Activated CD4-positive, alpha-beta T cell treated with anti-CD3 and anti-CD28 coated beads, Interleukin-2, amount 50 U/mL, for 1 hour (primary cell): Measurements from ENCODE around the gene IL36RN.

Experiments used
- DNase-seq: peaks from one replicate; pipeline ENCODE4 v3.0.0-alpha.2; 2020

IL36RN gene

DNA sequence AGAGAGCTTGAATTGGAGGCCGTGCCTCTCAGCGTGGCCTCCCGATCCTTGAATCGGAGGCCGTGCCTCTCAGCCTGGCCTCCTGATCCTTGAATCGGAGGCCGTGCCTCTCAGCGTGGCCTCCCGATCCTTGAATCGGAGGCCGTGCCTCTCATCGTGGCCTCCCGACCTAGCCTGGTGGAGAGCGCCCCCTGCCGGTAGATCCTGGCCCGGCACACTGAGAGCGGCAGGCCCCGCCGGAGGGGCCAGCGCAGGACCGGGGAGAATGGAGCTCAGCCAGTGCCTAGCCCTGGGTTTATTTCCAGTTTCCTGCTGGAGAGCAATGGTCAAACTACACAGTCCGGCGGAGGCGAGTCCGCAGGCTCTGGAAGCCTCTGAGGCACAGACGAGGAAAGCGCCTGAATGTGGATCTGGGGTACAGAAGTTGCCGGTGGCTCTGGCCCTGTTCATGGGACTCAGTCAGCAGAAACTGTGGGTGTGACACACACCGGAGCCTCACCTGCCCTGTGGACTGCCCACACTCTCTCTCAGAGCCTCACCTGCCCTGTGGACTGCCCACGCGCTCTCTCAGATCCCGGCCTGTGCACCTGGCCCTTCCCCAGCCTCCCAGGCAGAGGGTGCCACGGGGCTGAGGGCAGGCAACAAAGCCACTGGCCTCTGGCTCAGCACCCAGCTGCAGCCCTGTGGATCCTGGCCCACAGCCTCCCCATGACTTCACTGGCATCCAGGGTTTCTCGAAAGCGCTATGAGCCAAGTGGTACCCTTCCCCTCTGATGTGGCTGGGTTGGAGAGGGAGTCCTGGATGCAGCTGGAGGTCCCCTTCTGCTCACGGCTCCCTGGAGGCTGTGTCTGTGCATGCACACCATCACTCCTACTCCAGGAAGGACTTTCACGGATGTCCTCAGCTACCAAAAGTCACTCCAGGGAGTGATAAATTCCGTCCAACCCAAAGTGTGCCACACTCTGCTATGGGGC lies 7.8 kb upstream of the IL36RN start:
- DNase-seq = no peak

DNA sequence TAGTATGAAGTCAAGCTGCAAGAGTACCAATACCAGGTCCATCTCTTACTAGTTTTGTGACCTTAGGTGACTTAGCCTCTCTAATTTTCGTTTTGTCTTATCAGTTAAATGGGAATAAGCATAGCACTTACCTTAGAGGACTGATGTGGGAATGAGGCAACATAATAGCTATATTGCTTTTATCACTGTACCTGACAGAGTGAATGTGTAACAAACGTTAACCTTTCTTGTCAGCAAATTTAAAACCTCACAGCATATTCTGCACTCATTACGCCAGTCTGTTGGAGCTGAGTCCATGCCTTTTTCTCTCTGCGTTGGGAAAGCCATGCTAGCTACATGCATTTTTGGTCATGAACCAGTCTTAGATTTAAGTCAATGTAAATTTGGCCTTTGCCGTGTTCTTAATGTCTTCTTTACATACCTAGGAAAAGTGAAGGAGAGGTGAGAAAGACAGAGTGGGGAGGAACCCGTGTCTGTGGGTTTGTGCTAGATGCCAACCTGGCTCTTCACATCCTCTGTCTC lies 6.5 kb upstream of the IL36RN start, which contains the start of gene IL36B:
Gene IL36B, minus strand, starts transcription at position 472 of the 522 bp plus-strand sequence.
- DNase-seq = no peak

DNA sequence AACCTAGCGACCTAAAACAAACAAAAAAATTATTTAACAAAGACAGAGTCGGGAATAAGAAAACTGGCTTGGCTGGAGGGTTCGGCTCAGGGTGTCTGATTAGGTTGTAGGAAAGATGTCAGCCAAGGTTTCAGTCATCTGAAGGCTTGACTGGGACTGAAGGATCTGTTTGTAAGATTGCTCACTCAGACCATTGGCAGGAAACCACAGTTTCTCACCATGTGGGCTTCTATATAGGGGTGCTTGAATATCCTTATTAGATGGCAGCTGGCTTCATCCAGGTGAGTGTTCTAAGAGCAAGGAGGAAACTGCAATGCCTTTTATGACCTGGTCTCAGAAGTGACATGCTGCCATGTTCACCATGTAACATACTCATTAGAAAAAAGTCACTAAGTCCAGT lies 5.3 kb upstream of the IL36RN start:
- DNase-seq = no peak

DNA sequence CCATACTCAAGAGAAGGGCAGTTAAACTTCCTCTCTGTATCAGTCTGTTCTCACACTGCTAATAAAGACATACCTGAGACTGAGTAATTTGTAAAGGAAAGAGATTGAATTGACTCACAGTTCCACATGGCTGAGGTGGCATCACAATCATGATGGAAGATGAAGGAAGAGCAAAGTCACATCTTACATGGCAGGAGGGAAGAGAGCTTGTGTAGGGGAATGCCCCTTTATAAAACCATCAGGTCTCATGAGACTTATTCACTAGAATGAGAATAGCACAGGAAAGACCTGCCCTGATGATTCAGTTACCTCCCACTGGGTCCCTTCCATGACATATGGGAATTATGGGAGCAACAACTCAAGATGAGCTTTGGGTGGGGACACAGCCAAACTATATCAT lies 4.9 kb upstream of the IL36RN start:
- DNase-seq = no peak

DNA sequence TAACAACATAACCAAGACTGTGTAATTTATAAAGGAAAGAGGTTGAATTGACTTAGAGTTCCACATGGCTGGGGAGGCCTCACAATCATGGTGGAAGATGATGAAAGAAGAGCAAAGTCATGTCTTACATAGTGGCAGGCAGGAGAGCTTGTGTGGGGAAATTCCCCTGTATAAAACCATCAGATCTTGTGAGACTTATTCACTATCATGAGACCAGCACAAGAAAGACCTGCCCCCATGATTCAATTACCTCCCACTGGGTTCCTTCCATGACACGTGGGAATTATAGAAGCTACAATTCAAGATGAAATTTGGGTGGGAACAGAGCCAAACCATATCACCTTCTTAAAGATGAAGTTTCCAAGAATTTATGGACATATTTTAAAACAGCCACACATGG lies 2.5 kb upstream of the IL36RN start:
- DNase-seq = no peak

DNA sequence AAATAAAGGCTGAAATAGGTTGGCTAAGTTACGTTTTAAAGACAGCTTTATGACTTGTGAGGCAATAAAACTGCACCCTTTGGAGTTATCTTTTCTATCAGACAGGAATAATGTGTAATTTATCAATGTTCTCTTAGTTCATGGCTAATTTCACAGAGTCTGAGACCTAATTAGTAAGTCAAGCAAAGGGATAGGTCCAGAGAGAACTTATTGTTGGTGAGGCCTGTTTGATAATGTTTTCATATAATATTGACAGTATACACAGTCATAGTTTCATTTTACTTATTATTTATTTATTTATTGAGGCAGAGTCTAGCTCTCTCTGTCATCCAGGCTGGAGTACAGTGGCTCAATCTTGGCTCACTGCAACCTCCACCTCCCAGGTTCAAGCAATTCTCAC lies 1.9 kb upstream of the IL36RN start:
- no peak for DNase-seq

DNA sequence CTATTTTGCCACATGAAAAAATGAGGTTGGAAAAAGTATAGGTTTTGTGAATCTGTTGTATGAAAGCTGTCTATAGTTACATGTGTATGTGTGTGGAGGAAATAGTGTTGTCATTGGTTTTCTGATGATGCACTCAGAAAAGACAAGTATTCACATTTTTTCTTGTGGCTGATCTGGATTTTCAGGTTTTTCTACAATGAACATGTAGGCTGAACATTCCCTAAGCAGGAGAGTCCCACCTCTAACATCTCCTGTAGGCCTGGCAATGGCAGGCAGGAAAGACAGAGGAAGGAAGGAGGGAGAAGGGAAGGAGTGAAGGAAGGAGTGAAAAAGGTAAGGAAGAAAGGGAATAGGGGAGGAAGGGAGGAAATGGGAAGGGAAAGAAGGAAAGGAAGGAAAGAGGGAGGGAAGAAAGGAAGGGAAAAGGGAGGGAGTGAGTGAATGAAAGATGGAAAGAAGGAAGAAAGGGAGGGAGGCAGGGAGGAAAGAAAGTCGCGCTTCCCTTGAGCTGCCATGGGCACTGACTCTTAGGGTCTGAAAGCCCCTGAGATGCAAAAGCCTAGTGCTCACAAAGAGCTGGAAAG lies 495 bp upstream of the IL36RN start:
- DNase-seq = no peak

DNA sequence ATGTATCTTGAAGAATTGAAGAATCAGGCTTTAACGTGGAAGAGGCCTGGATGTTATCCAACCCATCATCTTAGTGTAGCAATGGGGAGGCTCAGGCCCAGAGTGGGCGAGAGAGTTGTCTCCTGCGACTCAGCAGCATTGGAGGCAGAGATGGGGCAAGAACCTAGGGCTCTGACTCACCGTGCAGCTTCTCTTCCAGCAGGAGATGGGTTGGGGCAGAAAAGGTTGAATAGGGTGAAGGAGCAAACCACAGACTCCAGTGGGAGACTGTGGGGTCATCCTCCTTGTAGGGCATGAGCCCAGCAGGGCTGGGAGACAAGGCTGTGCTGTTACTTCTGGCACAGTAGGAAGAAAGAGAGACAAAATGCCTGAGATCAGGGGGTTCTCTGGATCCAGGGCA lies 1.4 kb downstream of the IL36RN start:
- no peak for DNase-seq

DNA sequence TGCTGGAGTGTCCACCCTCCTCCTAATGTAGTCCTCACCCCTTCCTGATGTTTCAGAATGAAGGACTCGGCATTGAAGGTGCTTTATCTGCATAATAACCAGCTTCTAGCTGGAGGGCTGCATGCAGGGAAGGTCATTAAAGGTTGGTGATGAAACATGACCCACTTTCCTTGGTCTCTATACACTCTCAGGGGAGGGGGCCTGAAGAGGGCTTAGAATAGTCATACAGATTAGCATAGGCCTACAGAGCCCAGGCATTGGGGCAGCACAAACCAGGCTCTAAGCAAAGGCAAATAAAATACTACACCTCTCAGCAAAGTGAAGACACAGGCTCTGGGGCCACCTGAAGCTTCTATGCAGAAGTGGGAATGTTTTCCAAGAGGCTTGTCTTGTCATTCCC lies 1.8 kb downstream of the IL36RN start:
- DNase-seq = no peak

DNA sequence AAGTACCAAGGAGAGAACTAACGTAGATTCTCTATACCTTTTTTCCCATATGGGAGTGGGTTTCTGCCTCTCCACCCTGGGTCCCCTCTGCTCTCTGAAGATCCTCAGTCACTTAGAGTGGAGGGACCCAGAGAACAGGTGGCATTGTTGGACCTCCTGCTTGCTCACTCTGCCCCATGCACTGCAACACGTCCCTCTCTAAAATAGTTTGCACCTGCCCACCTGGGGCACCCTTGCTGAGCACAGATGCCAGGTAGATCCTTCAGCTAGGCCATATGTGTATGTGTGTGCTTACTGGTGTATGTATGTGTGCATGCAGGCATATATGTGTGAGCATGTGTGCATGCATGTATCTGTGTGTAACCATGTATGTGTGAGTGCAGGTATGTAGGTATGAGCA lies 2.2 kb downstream of the IL36RN start:
- DNase-seq = no peak

DNA sequence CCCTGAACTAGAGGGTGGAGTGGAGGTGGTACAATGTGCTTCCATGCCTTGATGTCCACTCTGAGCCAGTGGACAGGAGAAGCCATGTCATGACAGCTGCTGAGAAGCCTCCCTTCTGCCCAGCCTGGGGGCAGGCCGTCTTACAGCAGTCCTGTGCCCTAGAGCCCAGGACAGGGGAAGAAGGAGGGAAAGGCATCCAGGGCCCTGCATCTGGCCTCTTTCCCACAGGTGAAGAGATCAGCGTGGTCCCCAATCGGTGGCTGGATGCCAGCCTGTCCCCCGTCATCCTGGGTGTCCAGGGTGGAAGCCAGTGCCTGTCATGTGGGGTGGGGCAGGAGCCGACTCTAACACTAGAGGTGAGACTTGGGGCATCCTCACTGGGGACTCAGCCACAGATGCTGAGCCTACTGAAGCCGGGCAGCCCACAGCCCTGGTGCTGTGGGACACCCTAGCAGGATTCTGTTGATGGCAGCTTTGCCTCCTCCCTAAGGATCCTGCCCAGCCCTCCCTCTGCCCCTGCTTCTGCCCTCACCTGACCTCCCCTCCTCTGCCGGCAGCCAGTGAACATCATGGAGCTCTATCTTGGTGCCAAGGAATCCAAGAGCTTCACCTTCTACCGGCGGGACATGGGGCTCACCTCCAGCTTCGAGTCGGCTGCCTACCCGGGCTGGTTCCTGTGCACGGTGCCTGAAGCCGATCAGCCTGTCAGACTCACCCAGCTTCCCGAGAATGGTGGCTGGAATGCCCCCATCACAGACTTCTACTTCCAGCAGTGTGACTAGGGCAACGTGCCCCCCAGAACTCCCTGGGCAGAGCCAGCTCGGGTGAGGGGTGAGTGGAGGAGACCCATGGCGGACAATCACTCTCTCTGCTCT lies 3.1 kb downstream of the IL36RN start:
- no peak for DNase-seq

DNA sequence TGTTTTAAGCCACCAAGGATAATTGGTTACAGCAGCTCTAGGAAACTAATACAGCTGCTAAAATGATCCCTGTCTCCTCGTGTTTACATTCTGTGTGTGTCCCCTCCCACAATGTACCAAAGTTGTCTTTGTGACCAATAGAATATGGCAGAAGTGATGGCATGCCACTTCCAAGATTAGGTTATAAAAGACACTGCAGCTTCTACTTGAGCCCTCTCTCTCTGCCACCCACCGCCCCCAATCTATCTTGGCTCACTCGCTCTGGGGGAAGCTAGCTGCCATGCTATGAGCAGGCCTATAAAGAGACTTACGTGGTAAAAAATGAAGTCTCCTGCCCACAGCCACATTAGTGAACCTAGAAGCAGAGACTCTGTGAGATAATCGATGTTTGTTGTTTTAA lies 5.3 kb downstream of the IL36RN start:
- DNase-seq = no peak

DNA sequence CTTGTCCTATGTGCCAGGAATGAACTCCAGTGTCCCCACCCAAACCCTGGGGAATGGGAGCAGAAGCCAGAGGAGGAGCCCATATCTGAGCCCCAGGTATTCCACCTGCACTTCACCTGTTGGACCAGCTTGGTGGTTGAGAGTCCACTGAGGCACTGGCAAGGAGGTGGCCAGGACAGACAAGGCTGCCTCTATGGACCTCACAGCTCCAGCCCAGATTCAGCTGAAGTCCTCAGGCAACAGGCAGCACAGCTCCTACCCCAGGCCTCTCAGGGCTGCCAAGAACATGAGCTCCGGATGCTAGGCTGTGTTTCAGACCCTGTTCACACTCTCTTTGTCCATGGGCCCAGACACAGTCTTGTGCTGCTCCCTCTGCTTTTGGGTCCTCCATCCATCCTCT lies 5.9 kb downstream of the IL36RN start:
- no peak for DNase-seq

DNA sequence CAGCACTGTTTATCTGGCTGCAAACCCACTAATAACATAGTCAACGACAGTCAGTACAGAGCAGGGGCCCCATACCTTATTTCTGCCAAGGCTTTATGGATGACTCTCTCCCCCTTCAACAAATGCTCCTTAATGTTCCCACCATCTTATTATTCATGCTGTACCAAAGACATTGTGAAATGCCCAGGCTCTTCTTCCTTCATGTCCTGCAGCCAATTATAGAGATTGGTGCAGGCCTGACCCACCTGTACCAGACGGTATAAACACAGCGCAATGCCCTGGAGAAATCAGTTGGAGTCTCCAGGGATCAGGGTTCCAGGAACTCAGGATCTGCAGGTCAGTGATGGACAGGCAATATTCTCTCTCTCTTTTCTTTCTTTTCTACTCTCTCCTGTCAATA lies 8.7 kb downstream of the IL36RN start, which contains the start of gene IL1F10:
Gene IL1F10, plus strand, starts transcription at position 290 of the 400 bp plus-strand sequence. CDS start 4,769 bp downstream, outside the sequence.
- DNase-seq = no peak

DNA sequence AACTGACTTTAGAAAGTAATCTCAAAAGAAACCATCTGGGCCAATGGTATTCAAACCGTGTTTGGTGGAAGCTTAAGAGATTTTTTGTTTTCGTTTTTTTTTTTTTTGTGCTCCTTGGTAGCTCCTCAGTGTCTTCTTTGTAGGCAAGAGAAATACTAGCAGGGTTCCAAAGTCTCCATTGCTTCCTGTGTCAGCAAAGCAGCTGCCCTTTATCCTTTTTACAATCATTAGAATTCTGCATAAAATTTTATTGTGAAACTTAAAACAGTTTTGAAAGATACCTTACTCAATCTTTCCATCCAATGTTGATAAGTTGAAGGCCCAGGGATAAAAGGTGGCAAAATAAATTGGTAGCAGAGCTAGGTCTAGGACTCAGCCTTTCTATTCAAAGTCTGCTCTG lies 9.3 kb downstream of the IL36RN start:
- no peak for DNase-seq

DNA sequence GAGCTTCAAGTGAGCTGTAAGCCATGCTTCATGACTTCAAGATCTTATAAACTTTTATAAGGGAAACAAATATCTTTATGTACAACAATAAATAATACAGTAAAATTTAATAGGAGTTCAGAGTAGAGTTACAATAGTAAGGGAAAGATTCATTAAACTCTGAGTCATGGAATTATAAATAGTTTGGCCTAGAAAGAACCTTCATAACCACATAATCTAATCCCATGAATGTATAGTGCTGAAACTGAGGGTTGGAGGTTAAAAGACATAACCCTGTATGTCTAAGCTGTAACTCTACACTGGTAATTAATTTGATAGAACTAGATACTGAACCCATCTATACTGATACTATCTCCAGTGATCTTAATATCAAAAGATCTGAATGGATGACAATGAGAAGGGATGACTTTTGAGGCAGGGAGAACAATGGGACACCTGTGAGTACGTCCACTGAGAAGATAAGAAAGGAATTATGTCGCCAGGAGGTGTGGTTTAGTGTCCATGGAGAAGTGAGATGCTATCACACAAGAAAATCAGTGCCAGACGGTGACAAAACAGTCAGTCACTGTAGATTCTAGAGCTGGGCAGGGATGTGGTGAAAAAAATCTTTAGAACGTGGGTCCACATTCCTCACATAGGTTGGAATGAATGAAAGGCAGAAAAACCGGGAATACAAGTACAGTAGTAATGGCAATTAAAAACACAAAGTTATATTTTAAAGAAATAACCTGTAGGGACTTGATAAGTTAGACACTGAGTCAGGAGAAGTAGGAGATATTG lies 9.9 kb downstream of the IL36RN start:
- no peak for DNase-seq

DNA sequence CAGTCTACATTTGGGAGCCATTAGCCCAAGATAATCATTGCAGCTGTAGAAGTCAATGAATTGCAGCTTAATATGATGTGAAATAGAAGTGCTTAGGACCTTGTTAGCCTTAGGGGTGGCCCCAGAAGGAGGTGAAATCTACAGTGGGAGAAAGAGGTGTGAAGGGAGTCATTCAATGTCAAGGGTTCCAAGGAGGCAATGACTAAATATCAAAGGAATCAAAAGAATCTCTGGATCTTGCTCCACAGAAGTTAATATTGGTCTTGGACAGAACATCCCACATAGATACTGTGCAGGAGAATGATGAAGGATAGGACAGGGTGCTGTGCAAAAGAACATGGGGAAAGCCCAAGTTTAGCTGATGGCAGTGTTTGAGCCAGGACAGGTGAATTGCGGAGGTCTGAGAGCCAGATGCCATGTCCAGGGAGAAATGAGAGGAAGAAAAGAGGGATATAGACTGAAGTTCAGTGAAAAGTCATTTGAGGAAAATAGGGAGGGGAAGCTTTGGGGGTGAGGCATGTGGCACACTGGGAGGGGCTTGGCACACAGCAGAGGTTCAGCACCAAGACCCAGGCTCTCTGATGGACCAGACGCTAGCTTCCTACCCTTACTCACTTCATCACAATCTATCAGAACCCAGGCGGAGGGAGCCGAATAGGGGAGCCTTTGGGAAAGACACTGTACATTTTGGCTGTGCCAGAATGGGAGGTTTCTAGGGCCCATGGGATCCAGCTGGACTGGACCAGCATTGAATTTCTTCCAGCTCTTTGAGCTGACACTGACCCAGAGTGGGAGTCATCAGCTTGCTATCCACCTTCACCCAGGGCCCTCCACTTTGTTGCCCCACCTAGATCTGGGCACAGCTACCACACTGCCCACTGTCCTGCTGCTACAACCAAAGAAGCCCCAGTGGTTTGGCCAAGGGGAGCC lies 10.9 kb downstream of the IL36RN start:
- DNase-seq = no peak

DNA sequence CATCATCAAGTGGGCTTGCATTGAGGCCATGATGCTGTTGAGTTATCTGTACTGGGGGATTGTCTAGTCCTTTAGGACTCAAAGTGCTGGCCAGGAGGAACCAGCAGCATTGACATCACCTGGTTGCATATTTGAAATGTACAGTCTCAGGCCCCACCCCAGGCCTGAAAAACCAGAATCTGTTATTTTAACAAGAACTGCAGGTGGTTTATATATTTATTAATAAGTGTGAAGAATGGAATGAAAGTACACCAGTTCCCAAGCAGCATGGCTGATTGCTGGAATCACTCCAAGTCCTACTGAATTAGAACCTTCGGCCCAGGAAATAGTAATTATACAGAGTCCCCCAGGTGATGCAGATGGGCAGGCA lies 11.6 kb downstream of the IL36RN start:
- DNase-seq = no peak

DNA sequence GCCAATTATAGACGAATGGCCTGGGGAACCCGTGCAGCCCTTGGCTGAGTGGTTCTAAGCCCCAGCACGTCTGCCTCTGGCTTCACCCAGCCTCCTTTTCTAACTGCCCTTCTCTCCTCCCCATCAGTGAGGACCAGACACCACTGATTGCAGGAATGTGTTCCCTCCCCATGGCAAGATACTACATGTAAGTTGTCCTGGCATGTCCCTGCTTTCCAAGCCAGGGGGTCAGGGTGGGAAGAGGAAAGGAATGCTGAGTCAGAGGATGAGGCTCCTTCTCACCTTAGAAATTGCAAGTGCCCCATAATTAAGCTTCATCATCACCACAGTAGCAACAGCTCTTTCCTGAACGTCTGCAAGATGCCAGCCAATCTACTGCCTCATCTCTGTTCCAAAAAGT lies 13.6 kb downstream of the IL36RN start:
- no peak for DNase-seq

DNA sequence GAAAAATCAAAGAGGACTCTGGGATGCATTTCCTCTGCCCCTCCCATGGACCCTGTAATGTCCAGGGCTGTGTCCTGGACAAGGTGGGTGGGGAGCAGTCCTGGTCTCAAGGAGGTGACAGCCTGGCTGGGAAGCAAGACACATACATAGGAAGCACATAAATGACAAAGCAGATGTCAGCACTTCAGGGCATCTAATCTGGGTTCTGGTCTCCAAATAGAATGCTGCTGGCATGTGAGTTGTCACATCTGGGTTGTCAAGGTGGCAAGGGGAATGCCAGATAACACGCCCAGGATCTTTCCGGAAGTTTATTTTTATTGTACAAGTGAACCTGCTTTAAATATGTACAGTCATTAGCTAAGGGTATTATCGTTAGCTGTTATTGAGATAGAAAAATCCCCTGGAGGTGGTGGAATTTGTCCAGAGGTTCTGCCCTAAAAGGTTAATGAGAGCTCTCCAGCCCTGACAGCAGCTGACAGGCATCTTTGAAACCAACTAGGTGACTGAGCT lies 14.4 kb downstream of the IL36RN start:
- no peak for DNase-seq

DNA sequence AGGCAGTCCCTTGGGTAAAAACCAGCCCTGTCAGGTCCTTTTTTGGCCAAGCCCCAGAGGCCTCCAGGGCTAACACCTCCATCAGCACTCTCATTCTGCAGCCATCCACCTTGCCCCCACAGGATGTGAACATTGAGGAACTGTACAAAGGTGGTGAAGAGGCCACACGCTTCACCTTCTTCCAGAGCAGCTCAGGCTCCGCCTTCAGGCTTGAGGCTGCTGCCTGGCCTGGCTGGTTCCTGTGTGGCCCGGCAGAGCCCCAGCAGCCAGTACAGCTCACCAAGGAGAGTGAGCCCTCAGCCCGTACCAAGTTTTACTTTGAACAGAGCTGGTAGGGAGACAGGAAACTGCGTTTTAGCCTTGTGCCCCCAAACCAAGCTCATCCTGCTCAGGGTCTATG lies 16.0 kb downstream of the IL36RN start:
- no peak for DNase-seq
